ENCODE results near the gene AP2A1.

The AP2A1 gene

GRCh38 chr19:49741210-49741844, 25.5 kb upstream of the AP2A1 start:
- Histone ChIP-seq H3K9me3 (replicated peaks in 1 of 11) (peaks cover 4 to 25% (median 12%) of the 10 kb centered on the region in 11 experiments; a peak in 18 of 22 replicates), H3K27ac (peak overlapping the region in 4 of 11 experiments; percentile 20 to 56 (median 42); a peak in 8 of 22 replicates), H3K36me3 (no peaks in the 10 kb centered on the region), H3K4me2 (peak overlapping the region in 7 of 11 experiments; percentile 10 to 51 (median 26); a peak in 10 of 22 replicates), H3K27me3 (no peaks in the 10 kb centered on the region), H3K4me1 (peaks cover 0 to 17% (median 4%) of the 10 kb centered on the region in 10 experiments; a peak in 11 of 20 replicates), H3K9ac (no peak overlapping the region), H4K20me1 (no peaks in the 10 kb centered on the region), H3K4me3 (no peak overlapping the region)
- TF ChIP-seq Cebpa-rat (IDR thresholded peaks at IDR 0.05), result peak in 6 of 11 experiments; percentile 12 to 51 (median 37); a peak in 5 of 22 replicates

GRCh38 chr19:49744946-49745381, 21.8 kb upstream of the AP2A1 start:
- TF ChIP-seq Cebpa-rat (IDR thresholded peaks at IDR 0.05), result no peak
- H4K20me1 ChIP-seq, result no peaks in the 10 kb centered on the region
- H3K4me3 ChIP-seq, result no peak overlapping the region
- no peak overlapping the region for H3K9ac ChIP-seq
- H3K36me3 ChIP-seq, result no peaks in the 10 kb centered on the region
- H3K27ac ChIP-seq, result no peak overlapping the region
- no peaks in the 10 kb centered on the region for H3K27me3 ChIP-seq
- H3K9me3 ChIP-seq (replicated peaks in 1 of 11), result peaks cover 7 to 35% (median 18%) of the 10 kb centered on the region in 11 experiments; a peak in 19 of 22 replicates
- no peak overlapping the region for H3K4me2 ChIP-seq
- peaks cover 0 to 17% (median 4%) of the 10 kb centered on the region in 10 experiments; a peak in 11 of 20 replicates for H3K4me1 ChIP-seq

GRCh38 chr19:49746206-49746958, 20.4 kb upstream of the AP2A1 start:
- H3K9ac ChIP-seq, result no peak overlapping the region
- no peaks in the 10 kb centered on the region for H3K27me3 ChIP-seq
- no peak overlapping the region for H3K27ac ChIP-seq
- H4K20me1 ChIP-seq, result no peaks in the 10 kb centered on the region
- H3K4me3 ChIP-seq, result no peak overlapping the region
- H3K9me3 ChIP-seq (replicated peaks in 1 of 11), result peaks cover 7 to 35% (median 18%) of the 10 kb centered on the region in 11 experiments; a peak in 19 of 22 replicates
- no peak overlapping the region for H3K4me2 ChIP-seq
- peaks cover 0 to 7% (median 1%) of the 10 kb centered on the region in 10 experiments; a peak in 10 of 20 replicates for H3K4me1 ChIP-seq
- TF ChIP-seq Cebpa-rat (IDR thresholded peaks at IDR 0.05), result no peak
- no peaks in the 10 kb centered on the region for H3K36me3 ChIP-seq

- H3K4me1 ChIP-seq, result no peaks in the 10 kb centered on the region
- H3K9me3 ChIP-seq (replicated peaks in 1 of 11), result peaks cover 9 to 48% (median 31%) of the 10 kb centered on the region in 11 experiments; a peak in 20 of 22 replicates
- TF ChIP-seq Cebpa-rat (IDR thresholded peaks at IDR 0.05), result no peak
- H3K4me2 ChIP-seq, result no peak overlapping the region
- no peaks in the 10 kb centered on the region for H3K36me3 ChIP-seq
- no peak overlapping the region for H3K27ac ChIP-seq
- H3K9ac ChIP-seq, result no peak overlapping the region
- no peaks in the 10 kb centered on the region for H3K27me3 ChIP-seq
- H4K20me1 ChIP-seq, result no peaks in the 10 kb centered on the region
- no peak overlapping the region for H3K4me3 ChIP-seq
These were observed 17.6 kb upstream of the AP2A1 start for GRCh38 chr19:49749055-49749716.

- H3K9ac ChIP-seq, result no peak overlapping the region
- no peaks in the 10 kb centered on the region for H3K27me3 ChIP-seq
- H3K36me3 ChIP-seq, result no peaks in the 10 kb centered on the region
- H4K20me1 ChIP-seq, result no peaks in the 10 kb centered on the region
- H3K4me1 ChIP-seq, result no peaks in the 10 kb centered on the region
- H3K4me2 ChIP-seq, result no peak overlapping the region
- H3K4me3 ChIP-seq, result no peak overlapping the region
- H3K27ac ChIP-seq, result no peak overlapping the region
- H3K9me3 ChIP-seq (replicated peaks in 1 of 11), result peaks cover 9 to 44% (median 35%) of the 10 kb centered on the region in 11 experiments; a peak in 21 of 22 replicates
- no peak for TF ChIP-seq Cebpa-rat (IDR thresholded peaks at IDR 0.05)
These were observed 17.0 kb upstream of the AP2A1 start for GRCh38 chr19:49749771-49750170.

GRCh38 chr19:49752701-49753100, 14.1 kb upstream of the AP2A1 start:
- Histone ChIP-seq H3K9ac (no peak overlapping the region), H3K4me1 (0 out of 20 replicates have a peak, but pooled peaks cover 0 to 4% (median 0%) of the 10 kb centered on the region in 10 experiments), H3K4me2 (no peak overlapping the region), H3K36me3 (no peaks in the 10 kb centered on the region), H4K20me1 (no peaks in the 10 kb centered on the region), H3K27me3 (no peaks in the 10 kb centered on the region), H3K9me3 (replicated peaks in 1 of 11) (peaks cover 16 to 40% (median 34%) of the 10 kb centered on the region in 11 experiments), H3K4me3 (no peak overlapping the region), H3K27ac (no peak overlapping the region)
- no peak for TF ChIP-seq Cebpa-rat (IDR thresholded peaks at IDR 0.05)

GRCh38 chr19:49755956-49756355, 10.8 kb upstream of the AP2A1 start:
- 0 out of 20 replicates have a peak, but pooled peaks cover 0 to 4% (median 0%) of the 10 kb centered on the region in 10 experiments for H3K4me1 ChIP-seq
- H3K36me3 ChIP-seq, result no peaks in the 10 kb centered on the region
- no peak overlapping the region for H3K9ac ChIP-seq
- H3K27ac ChIP-seq, result no peak overlapping the region
- H4K20me1 ChIP-seq, result no peaks in the 10 kb centered on the region
- TF ChIP-seq Cebpa-rat (IDR thresholded peaks at IDR 0.05), result no peak
- H3K4me3 ChIP-seq, result no peak overlapping the region
- H3K4me2 ChIP-seq, result no peak overlapping the region
- H3K27me3 ChIP-seq, result no peaks in the 10 kb centered on the region; a peak in 1 of 22 replicates
- peaks cover 16 to 40% (median 34%) of the 10 kb centered on the region in 11 experiments for H3K9me3 ChIP-seq (replicated peaks in 1 of 11)

GRCh38 chr19:49758292-49758691, 8.5 kb upstream of the AP2A1 start:
- Histone ChIP-seq H3K36me3 (no peaks in the 10 kb centered on the region), H3K27me3 (no peaks in the 10 kb centered on the region; a peak in 1 of 22 replicates), H3K9me3 (replicated peaks in 1 of 11) (peaks cover 16 to 24% (median 22%) of the 10 kb centered on the region in 11 experiments), H3K4me3 (no peak overlapping the region), H4K20me1 (no peaks in the 10 kb centered on the region), H3K27ac (no peak overlapping the region), H3K4me2 (no peak overlapping the region), H3K9ac (peak overlapping the region in 2 of 11 experiments; percentile 3 to 19; a peak in 3 of 22 replicates), H3K4me1 (0 out of 20 replicates have a peak, but pooled peaks cover 0 to 4% (median 0%) of the 10 kb centered on the region in 10 experiments)
- TF ChIP-seq Cebpa-rat (IDR thresholded peaks at IDR 0.05), result no peak

GRCh38 chr19:49761249-49761624, 5.6 kb upstream of the AP2A1 start:
- TF ChIP-seq Cebpa-rat (IDR thresholded peaks at IDR 0.05), result no peak
- H3K4me3 ChIP-seq, result no peak overlapping the region
- peak overlapping the region in 1 of 11 experiments; percentile 6; a peak in 1 of 22 replicates for H3K9ac ChIP-seq
- no peak overlapping the region for H3K27ac ChIP-seq
- H3K36me3 ChIP-seq, result no peaks in the 10 kb centered on the region
- peaks cover 7 to 13% (median 8%) of the 10 kb centered on the region in 10 experiments for H3K4me1 ChIP-seq
- no peak overlapping the region for H3K4me2 ChIP-seq
- no peaks in the 10 kb centered on the region; a peak in 1 of 22 replicates for H3K27me3 ChIP-seq
- no peaks in the 10 kb centered on the region for H4K20me1 ChIP-seq
- peaks cover under 1 to 6% (median 2%) of the 10 kb centered on the region in 11 experiments for H3K9me3 ChIP-seq (replicated peaks in 1 of 11)

Measured in BLaER1 treated with 17β-estradiol and CSF1 and Interleukin-3, amounts not matched to agents 10 nM and 100 nM (cell line).